ENCODE data around the gene NMT2. TPM values are rescaled to one million over a fixed set of nuclear protein-coding genes. Genes with fewer than 3 reads are reported as not detected.

Gene NMT2
- polyA plus RNA-seq, 3 donors: 0.35 to 1.1 (median 0.36) TPM

DNA sequence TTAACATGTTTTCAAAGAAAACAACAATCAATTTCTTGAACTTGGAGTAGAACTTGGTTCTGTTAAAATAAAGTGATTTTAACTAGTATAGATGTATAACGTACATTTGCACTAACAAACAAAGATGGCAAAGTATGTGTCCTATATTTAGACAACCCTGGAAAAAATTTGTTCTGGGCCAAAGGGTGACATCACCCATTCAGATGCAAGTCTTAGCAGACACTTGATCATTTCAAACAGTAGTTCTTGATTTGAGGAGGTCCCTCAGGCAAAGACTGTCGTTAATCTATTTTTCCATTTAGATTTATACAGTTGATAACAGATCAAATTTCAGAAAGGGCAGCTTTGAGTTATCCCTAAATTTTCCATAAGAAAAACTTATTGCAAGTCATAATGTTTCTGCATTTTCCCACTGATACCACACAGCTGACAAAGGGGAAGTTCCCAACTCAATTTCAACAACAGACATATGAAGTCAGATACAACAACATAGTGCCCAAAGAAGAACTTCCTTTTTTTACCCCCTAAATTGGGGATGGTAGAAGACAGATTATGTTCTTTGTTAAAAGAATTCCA, 5.2 kb downstream of the NMT2 start:
- TF ChIP-seq, protein P1, sequence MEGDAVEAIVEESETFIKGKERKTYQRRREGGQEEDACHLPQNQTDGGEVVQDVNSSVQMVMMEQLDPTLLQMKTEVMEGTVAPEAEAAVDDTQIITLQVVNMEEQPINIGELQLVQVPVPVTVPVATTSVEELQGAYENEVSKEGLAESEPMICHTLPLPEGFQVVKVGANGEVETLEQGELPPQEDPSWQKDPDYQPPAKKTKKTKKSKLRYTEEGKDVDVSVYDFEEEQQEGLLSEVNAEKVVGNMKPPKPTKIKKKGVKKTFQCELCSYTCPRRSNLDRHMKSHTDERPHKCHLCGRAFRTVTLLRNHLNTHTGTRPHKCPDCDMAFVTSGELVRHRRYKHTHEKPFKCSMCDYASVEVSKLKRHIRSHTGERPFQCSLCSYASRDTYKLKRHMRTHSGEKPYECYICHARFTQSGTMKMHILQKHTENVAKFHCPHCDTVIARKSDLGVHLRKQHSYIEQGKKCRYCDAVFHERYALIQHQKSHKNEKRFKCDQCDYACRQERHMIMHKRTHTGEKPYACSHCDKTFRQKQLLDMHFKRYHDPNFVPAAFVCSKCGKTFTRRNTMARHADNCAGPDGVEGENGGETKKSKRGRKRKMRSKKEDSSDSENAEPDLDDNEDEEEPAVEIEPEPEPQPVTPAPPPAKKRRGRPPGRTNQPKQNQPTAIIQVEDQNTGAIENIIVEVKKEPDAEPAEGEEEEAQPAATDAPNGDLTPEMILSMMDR (IDR thresholded peaks at IDR 0.05): no peak
- peaks cover 7 to 9% of the 10 kb centered on the region in 2 donors for H3K4me1 ChIP-seq (ENCODE audit: control insufficient read depth in 1 of 2, insufficient read depth in 2 of 2, low read length in 2 of 2)
- Mint-ChIP-seq H3K27me3 (ENCODE audit: low read depth in 3 of 3) (peaks cover 25 to 30% (median 27%) of the 10 kb centered on the region in 3 donors), H3K4me3 (no peak overlapping the region), H3K27ac (no peak overlapping the region), H3K4me1 (peaks cover 12% of the 10 kb centered on the region), H3K9me3 (peaks cover 0 to 6% (median 0%) of the 10 kb centered on the region in 7 donors), H3K36me3 (peaks cover 0 to 3% of the 10 kb centered on the region in 2 donors)
- peaks cover 19 to 20% of the 10 kb centered on the region in 2 donors for H3K27me3 ChIP-seq (ENCODE audit: control insufficient read depth in 2 of 2, insufficient read depth in 2 of 2, low read length in 2 of 2)
- no peaks in the 10 kb centered on the region for H3K36me3 ChIP-seq (replicated peaks in 1 of 2; ENCODE audit: control insufficient read depth in 1 of 2, insufficient read depth in 2 of 2, low read length in 2 of 2)
- no CpG with 5 or more reads among the region's 2 CpGs for WGBS (ENCODE audit: insufficient coverage)
- no peak overlapping the region for H3K4me3 ChIP-seq (replicated peaks in 1 of 3; ENCODE audit: low read depth in 2 of 3, low read length in 3 of 3)
- intact Hi-C loops (cut with micrococcal nuclease): loop anchor here in 1 of 2 donors (10.0 kb wide), 1 partner anchor 59 kb away; no protein-coding TSS in a partner anchor
- no peaks in the 10 kb centered on the region for H3K79me2 ChIP-seq (ENCODE audit: insufficient read depth, low read length)
- no peak overlapping the region for H2AFZ ChIP-seq (ENCODE audit: insufficient read depth, low read depth, low read length, poor library complexity, severe bottlenecking)
- H3K4me2 ChIP-seq (replicated peaks; ENCODE audit: extremely low read depth, low read length, poor library complexity, severe bottlenecking): no peak overlapping the region
- no peaks in the 10 kb centered on the region for H4K20me1 ChIP-seq (ENCODE audit: insufficient read depth, low read length)
- no peaks in the 10 kb centered on the region for H3K9me3 ChIP-seq (replicated peaks in 1 of 2; ENCODE audit: control insufficient read depth in 1 of 2, insufficient read depth in 1 of 2, low read length in 2 of 2)
- H3K27ac ChIP-seq (ENCODE audit: low read depth in 1 of 2, low read length in 2 of 2): no peak overlapping the region
- no peak overlapping the region for H3K9ac ChIP-seq (ENCODE audit: insufficient read depth, low read length, poor library complexity, severe bottlenecking)
- peak in 2 of 3 donors; percentile 27 to 41 for DNase-seq

DNA sequence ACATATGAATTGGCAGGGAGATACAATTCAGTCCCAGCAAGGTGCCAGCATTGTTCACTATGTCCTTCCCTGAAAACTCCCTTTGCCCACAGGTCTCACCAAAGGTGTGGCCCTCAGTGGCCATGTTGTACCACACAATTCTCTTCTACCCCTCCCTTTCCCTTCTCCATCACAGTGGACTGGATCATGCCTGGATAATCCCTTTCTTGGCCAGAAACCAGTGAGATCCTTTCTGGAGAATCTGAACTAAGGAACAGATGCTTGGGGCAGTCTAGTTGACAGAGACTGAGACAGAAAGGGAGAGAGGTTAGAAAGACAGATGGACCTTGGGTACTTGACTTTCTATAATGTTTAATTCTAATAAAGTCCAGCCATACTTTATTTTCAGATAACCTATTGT, 9.5 kb downstream of the NMT2 start:
- Mint-ChIP-seq H3K27ac (no peak overlapping the region), H3K4me1 (peaks cover 7% of the 10 kb centered on the region), H3K36me3 (no peaks in the 10 kb centered on the region), H3K4me3 (no peak overlapping the region), H3K27me3 (ENCODE audit: low read depth in 3 of 3) (peaks cover 2 to 6% (median 3%) of the 10 kb centered on the region in 3 donors), H3K9me3 (peaks cover 0 to 14% (median 1%) of the 10 kb centered on the region in 7 donors)
- TF ChIP-seq, protein P1 (IDR thresholded peaks at IDR 0.05): no peak
- Histone ChIP-seq H3K9me3 (replicated peaks in 1 of 2; ENCODE audit: control insufficient read depth in 1 of 2, insufficient read depth in 1 of 2, low read length in 2 of 2) (peaks cover 0 to 2% of the 10 kb centered on the region in 2 donors), H3K36me3 (replicated peaks in 1 of 2; ENCODE audit: control insufficient read depth in 1 of 2, insufficient read depth in 2 of 2, low read length in 2 of 2) (no peaks in the 10 kb centered on the region), H3K9ac (ENCODE audit: insufficient read depth, low read length, poor library complexity, severe bottlenecking) (no peak overlapping the region), H3K79me2 (ENCODE audit: insufficient read depth, low read length) (no peaks in the 10 kb centered on the region), H3K27me3 (ENCODE audit: control insufficient read depth in 2 of 2, insufficient read depth in 2 of 2, low read length in 2 of 2) (no peaks in the 10 kb centered on the region), H3K27ac (ENCODE audit: low read depth in 1 of 2, low read length in 2 of 2) (no peak overlapping the region), H3K4me3 (replicated peaks in 1 of 3; ENCODE audit: low read depth in 2 of 3, low read length in 3 of 3) (no peak overlapping the region), H4K20me1 (ENCODE audit: insufficient read depth, low read length) (no peaks in the 10 kb centered on the region), H3K4me2 (replicated peaks; ENCODE audit: extremely low read depth, low read length, poor library complexity, severe bottlenecking) (no peak overlapping the region), H3K4me1 (ENCODE audit: control insufficient read depth in 1 of 2, insufficient read depth in 2 of 2, low read length in 2 of 2) (no peaks in the 10 kb centered on the region), H2AFZ (ENCODE audit: insufficient read depth, low read depth, low read length, poor library complexity, severe bottlenecking) (no peak overlapping the region)
- no peak for DNase-seq
- intact Hi-C loops (cut with micrococcal nuclease): no loop called here
